ENCODE results near the gene SDSL.

Gene SDSL

DNA sequence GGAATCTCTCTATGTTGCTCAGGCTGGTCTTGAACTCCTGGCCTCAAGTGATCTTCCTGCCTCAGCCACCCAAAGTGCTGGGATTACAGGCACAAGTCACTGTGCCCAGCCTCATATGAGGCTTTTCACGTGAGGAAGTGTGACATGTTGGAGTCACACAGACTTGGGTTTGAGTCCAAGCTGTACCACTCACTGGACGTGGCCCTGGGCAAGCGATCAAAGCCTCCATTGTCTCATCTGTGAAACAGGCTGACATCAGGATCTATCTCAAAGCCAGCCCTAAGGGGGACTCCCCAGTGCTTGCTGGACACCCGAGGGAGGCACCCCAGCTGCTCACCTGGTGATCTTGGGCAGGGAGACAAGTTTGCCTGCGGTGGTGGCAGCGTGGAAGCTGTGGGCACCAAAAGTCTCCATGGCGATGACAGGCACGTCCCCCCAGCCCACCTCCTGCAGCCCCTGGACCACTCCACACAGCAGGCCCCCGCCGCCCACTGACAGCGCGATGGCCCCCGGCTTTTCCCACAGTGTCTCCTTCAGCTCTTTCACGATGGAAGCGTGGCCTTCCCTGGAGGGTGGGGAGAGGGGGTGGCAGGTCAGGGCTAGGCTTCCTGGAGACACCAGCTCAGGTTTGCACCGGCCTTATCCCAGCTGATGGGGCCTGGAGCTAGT, 25.2 kb upstream of the SDSL start:
- DNase-seq = no peak

DNA sequence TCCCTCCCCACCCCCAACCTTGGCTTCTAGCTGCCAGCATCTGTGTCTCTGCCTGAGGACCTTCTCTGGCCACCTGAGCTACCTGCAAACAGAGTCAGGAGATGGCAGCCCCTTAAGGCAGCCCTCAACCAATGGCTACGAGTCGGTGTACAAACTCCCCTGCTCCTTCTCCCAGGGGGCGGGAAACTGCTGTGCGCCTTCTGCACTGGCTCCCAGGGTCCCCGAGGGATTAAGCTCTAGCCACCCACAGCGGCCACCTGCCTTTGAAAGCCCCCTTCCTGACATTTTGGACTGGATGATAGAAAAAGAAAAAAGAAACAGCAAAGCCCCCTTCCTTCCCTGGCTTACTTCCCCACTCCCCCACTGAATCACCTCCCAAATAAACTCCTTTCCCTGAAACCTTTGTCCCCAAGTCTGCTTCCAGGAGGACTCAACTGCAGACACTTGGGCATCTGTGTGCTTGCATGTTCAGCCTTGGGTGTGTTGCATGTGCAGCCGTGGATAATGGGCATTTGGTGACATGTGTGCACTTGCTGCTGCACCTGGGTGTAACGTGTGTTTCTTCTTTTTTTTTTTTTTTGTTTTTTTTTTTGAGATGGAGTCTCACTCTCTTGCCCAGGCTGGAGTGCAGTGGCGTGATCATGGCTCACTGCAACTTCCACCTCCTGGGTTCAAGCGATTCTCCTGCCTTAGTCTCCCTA, 24.5 kb upstream of the SDSL start:
- DNase-seq = no peak

DNA sequence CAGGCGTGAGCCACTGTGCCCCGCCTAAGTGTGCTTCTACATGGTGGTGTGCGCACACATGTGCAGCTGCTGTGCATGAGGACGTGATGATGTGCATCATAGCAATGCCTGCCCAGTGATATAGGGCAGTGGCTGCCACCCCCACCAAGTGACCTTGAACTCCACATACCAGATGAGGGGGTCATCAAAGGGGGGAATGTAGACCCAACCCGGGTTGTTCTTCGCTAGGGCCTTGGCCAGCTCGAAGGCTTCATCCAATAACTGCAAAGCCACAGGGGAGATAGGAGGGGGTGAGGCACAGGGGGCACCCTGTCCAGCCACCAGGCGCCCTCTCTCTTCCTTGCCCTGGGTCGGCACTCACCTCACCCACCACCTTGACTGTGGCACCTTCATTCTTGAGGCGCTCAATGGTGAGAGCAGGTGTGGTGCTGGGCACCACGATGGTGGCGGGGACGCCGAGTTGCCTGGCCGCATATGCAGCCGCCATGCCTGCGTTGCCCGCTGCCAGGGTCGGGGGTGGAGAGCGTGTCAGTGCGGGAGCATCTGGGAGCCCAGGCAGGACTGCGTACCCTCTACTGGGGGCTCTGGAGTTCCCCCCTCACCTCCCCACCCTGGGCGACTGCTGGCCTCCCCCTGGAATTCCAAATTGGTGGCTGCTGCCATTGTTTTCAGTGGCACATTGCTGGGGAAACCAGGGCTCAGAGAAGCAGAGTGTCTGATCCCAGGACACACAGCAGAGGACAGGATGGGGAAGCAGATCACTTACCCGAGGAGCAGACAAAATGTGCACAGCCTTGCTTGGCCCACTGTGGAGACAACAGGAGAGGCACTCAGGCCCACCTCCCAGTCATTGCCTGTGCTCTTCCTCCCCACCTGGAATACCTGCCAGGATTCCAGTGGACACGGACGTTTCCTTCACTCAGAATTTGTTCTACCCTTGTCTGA, 23.6 kb upstream of the SDSL start:
- DNase-seq = no peak

DNA sequence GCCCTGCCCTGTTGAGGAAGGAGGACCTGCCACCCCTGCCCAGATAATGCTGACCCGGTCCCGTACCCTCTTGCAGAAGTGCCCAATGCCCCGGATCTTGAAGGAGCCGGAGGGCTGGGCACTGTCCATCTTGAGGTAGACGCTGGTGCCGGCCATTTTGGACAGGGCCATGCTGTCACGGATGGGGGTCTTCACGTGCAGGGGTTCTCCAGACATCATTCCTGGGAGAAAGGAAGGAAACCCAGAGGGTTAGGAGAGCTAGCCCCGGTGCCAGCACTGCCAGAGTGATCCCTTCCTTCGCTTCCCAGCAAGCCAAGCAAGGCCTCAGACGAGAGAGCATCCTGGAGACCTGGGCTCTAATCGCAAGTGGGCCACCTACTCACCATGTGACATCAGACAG, 22.7 kb upstream of the SDSL start:
- DNase-seq = no peak

DNA sequence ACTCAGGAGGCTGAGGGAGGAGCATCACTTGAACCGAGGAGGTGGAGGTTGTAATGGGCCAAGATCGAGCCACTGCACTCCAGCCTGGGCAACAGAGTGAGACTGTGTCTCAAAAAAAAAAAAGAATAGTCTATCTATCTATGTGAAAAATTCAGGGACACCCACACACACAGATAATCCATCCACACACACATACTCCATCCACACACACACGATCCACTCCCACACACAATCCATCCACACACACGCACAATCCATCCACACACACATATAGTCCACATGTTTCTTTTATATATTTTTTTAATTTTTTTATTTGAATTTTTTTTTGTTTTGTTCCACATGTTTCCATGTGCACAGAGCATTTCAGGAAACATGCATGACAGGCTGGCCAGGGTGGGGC, 21.8 kb upstream of the SDSL start:
- no peak for DNase-seq

DNA sequence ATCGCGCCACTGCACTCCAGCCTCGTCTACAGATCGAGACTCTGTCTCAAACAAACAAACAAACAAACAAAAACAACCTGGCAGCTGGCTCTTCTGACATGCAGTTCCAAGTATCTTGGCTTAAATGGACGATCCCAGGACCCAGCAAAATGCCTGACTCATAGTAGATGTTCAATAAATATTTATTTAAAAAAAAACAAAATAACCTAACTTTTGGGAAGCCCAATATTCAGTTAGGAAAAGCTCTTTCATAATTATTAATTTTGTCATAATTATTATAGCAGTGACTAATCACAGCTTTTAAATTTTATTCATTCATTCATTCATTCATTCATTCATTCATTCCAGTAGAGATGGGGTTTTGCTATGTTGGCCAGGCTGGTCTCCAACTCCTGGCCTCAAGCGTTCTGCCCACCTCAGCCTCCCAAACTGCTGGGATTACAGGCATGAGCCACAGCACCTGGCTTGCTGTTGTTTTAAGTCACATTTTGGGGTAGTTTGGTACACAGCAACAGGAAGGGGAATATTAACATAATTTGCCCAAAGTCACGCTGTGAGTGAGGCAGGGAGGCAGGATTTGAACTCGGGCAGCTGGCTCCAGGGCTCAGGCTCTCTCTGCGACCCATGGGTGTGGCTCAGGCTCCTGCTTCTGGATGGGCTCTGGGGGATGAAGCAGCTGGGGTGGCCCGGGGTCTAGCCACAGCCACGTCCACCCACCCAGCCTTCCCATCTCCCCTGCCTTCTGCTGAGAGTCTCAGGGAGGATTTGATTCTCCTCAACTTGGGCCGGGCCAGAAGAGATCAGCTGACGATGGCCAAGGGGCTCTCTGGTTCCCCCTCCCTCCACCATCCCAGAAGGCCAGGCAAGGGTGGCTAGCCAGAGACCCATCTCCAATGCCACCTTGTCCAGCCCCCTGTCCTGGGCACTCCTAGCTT, 20.8 kb upstream of the SDSL start:
- DNase-seq = no peak

DNA sequence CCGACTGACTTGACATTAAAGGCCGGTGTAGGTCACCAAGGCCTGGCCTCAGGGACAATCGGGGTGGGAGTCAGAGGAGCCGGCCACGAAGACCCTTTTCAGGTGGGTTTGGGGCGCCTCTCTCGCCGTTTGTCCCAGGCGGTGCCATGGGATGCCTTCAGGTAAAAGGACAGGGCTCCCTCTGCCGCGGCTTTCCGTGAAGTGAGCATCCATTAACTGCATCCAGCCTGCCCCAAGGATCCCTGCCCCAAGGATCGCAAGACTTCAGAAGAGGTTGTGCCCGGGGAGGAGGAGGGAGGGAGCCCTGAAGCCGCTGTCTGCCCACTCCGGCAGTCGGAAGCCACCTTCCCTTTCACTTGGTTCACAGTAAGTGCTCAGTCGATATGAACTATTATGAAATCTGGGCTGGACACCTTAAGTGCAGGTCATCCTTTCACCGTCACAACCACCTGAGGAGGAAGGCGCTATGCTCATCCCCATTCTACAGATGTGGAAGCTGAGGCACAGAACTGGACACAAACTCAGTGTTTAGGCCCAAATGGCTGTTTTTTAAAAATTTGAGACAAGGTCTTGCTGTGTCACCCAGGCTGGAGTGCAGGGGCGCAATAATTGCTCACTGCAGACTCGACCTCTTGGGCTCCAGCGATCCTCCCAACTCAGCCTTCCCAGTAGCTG, 19.5 kb upstream of the SDSL start:
- DNase-seq = no peak

DNA sequence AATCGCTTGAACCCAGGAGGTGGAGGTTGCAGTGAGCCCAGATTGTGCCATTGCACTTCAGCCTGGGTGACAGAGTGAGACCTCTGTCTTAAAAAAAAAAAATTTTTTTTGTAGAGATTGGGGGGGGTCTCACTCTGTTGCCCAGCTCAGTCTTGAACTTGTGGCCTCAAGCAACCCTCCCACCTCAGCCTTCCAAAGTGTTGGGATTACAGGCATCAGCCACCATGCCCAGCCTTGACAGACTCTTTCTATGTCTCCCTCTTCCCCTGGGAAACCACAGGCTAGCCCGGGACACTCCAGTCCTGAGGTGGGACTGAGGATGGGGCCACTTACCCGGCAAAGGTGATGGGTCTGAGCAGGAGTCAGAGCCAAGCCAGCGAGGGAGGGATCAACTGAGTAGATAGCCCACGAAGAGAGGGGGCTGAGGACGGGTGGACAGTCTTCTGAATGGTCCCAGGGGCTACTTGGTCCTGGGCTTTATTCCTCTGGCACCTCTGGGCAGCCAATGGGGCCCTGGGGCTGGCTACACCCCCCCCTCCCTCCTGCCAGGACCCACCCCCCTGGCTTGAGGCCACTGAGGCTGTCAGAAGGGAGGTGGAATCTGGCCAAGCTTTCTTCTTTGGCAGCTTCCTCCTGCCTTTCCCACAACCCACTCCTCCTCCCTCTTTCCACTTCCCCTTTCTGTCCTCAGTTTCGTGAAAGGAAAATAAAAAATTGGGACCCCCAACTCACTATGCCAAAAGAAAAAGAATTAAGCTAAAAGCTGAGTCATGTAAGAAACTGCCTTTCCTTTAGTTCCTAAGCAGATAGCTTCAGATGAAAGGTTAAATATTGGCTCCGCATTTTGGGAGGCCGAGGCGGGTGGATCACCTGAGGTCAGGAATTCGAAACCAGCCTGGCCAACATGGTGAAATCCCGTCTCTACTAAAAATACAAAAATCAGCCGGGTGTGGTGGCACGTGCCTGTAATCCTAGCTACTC, 18.5 kb upstream of the SDSL start, which contains the start of gene SDS:
Gene SDS, minus strand, starts transcription at position 453 of the 981 bp plus-strand sequence. CDS start 4,179 bp downstream, outside the sequence.
- no peak for DNase-seq

DNA sequence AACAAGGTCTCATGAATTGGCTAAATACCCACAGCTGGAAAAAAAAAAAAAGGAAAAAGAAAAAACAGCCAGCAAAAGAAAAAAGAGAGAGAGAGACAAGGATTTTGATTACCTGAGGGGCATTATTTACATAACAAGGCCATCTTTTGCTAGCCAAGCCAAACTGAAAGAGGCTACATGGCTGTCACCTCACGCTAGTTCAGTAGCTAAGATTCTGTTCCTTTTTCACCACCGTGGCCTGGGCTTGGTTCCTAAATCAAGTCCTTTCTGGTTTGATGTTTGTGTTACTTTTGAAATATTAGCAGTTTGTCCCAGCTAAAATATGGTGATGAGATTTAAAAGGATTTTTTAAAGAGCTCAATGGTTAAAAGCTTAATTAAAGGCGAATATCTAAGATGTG, 16.5 kb upstream of the SDSL start:
- no peak for DNase-seq

DNA sequence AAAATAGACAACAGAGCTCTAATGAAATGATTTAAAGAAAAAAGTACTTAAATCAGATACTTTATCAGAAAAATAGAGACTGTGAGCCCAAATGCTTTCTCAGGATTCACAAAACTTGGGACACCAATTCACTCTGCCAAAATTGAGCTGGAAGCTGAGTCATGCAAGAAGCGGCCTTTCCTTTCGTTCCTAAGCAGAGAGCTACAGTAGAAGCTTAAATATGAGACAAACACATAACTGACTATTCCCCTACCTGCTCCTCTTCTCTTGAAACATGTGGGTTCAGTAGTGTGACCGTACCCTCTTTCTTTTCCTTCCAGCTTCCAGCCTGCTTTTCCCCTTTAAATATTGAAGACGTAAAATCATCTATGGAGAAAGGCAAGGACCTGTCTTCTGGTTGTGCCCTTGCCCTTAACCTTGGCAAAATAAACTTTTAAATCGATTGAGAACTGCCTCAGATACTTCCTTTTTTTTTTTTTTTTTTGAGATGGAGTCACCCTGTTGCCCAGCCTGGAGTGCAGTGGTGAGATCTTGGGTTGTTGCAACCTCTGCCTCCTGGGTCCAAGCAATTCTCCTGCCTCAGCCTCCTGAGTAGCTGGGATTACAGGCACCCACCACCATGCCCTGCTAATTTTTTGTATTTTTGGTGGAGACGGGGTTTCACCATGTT, 14.1 kb upstream of the SDSL start:
- no peak for DNase-seq

DNA sequence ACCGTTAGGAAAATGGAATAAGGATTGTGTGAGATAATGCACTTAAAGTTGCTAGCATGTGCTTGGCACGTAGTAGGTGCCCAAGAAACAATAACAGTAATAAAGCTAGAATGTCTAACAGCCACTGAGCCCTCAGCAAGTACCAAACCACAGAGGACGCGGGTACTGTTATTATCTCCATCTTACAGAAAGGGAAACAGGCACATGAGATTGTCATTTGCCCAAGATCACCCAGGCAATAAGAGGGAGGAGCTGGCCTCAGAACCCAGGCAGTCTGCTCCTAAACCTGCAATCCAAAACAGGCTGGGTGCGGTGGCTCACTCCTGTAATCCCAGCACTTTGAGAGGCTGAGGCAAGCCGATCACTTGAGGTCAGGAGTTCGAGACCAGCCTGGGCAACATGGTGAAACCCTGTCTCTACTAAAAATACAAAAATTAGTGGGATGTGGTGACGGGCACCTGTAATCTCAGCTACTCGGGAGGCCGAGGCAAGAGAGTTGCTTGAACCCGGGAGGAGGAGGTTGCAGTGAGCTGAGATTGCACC, 13.4 kb upstream of the SDSL start:
- no peak for DNase-seq

DNA sequence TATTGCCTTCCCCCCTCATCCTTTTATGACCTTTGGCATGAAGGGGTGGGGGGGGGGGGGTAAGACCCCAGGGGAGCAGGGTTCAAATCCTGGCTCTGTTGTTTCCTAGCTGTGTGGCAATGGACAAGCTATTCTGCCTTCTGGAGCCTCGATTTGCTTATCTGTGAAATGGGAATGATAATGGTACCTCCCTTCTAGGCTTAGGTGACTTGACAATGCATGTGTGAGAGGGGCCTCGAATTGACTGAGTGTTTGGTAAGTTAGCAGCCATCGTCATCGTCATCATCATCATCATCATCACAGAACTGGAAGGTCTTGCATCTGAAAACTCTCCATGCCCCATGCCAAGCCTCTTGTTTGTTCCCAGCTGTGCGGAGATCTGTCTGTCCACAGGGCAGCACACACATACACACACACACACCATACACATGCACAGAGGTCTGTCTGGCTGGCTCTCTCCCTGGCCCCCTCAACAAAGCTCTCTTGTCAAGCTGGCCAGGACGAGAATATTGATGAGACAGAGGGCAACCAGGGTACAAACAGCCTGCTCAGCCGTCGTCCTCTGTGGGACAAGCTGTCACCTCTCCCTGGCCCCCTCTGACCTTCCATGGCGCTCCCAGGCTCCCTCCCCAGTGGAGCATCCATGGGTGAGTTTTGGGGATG, 12.6 kb upstream of the SDSL start:
- no peak for DNase-seq

DNA sequence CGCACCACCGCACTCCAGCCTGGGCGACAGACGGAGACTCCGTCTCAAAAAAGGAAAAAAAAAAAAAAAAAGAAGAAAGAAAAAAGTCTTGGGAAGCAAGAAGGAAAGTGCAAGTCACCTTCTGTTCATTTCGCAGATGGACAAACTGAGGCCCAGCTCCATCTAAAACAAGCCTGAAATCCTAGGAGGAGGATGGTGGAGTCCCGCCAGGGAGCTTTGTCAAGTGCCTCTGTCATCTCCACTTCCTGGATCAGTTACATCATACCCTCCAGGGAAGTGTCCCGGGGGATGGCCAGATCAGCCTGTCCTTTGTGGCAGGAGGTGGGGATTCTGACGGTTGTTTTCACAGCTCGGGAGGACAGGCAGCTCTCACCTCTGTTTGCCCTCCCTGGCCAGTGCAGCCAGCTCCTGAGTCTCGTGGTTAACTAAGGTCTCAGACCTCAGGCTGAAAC, 8.7 kb upstream of the SDSL start:
- no peak for DNase-seq

DNA sequence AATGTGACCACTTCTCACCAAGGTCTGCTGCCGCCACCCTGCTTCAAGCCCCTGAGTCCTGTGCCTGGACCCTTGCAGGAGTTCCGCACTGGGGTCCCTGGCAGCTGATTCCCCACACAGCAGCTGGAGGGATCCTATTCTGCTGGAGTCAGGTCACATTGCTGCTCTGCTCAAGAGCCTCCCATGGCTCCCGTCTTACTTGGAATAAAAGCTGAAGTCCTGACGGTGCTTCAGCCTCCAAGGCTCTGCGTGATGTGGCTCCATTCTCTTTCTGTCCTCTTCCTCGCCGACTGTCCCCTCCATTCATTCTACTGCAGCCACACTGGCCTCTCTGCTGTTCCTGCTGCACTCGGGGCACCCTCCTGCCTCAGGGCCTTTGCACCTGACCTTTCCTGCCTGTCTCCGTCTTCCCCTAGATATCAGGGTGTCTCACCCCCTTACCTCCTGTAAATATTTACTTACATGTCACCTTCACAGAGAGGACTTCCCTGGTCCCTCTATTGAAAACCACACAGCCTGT, 7.6 kb upstream of the SDSL start:
- no peak for DNase-seq

DNA sequence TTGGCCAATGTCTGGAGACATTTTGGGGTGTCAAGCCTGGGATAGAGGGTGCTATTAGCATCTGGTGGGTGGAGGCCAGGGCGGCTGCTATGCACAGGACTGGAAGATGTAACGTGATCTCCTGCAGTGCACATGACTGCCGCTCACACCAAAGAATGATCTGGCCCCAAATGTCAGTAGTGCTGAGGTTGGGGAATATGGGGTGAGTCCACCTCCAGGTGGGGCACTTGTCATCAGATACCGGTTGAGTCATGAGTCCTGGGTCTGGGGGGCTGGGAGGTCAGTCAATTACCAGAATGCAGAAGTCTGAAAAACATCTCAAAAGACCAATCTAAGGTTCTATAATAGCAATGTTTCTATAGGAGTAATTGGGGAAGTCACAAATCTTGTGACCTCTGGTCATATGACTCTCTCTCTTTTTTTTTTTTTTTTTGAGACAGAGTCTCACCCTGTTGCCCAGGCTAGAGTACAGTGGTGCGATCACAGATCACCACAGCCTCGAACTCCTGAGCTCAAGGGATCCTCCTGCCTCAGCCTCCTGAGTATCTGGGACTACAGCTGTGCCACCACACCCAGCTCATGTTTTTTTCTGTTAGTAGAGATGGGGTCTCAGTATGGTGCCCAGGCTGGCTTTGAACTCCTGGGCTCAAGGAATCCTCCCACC, 6.0 kb upstream of the SDSL start:
- DNase-seq = no peak

DNA sequence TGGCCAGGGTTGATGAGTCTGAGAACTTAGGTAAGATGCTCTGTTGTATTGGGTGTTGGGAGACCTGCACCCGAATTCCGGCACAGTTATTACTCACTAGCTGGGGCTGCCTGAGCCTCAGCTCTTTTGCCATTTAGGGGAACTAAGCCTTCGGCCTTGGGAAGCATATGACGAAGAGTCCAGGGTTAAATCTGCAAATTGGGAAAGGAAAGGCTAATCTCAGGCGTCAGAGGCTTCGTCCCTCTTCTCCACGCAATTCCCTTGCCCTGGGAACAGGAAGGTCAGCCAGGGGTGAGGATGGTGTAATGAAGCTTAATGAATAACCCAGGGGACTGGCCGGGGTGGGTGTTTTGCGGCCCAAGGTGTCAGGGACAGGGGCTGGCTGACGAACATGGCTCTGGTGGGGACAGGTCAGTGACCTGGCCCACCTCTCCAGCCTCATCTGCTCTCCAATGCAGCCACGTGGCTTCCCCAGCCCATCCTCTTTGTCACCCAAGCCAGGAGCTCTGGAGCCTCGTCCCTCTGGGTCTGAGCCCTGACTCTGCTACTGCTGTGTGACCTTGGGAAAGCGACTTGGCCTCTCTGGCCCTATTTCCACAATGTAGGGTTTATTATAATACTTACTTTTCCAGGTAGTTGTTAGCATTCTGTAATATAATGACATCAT, 3.8 kb upstream of the SDSL start:
- DNase-seq = no peak

DNA sequence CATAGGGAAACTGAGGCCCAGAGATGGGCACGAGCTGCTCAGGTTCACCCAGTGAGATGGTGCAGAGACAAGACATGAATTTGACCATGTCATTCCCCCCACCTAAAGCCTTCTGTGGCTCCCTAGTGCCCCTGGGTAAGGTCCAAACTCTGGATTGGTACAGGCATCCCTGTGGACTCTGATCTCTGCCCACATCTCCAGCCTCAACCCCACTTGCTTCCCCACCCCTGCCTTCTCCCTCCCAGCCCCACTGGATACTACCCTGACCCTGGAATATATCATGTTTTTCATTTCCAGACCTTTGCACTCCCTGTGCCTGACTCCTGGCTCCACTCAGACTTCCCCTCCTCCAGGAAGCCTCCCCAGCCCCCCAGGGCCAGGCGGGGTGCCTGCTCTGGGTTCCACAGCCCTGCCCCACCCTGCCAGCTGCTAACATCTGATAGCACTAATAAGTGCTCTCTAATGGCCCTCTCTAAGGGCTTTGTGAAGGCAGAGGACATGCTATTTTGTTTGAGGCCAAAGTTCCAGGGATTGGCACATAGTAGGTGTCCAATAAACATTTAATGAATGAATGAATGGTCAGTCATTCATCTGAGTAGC, 1.1 kb upstream of the SDSL start:
- no peak for DNase-seq
